HG03354 (cell line): Measurements from ENCODE around the gene RPTOR.

Experiments used
- ATAC-seq: cut with Tn5 transposase; IDR thresholded peaks from one replicate; pipeline ENCODE4 v1.9.1; 2021; ENCODE audit warnings: mild to moderate bottlenecking; ENCODE audit not compliant: unreplicated experiment, poor library complexity, severe bottlenecking

The RPTOR gene

DNA sequence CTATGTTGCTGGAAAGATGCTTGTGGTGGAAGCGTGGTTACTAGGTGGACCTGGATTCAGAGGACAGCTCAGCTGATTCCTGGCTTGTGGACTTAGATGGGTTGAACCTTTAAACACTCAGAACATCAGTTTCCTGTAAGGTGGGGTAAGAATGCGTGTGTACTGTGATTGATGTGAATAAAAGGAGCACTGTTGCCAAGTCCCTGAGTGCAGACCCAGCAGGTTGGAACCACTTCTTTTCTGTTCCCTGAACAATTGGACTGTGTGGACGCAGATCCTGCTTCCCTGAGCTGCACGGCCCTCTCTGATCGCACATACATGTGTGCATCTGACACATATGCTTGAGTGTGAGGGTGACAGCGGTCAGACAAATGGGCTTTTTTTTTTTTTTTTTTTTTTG, 37.5 kb downstream of the RPTOR start:
- no peak for ATAC-seq

DNA sequence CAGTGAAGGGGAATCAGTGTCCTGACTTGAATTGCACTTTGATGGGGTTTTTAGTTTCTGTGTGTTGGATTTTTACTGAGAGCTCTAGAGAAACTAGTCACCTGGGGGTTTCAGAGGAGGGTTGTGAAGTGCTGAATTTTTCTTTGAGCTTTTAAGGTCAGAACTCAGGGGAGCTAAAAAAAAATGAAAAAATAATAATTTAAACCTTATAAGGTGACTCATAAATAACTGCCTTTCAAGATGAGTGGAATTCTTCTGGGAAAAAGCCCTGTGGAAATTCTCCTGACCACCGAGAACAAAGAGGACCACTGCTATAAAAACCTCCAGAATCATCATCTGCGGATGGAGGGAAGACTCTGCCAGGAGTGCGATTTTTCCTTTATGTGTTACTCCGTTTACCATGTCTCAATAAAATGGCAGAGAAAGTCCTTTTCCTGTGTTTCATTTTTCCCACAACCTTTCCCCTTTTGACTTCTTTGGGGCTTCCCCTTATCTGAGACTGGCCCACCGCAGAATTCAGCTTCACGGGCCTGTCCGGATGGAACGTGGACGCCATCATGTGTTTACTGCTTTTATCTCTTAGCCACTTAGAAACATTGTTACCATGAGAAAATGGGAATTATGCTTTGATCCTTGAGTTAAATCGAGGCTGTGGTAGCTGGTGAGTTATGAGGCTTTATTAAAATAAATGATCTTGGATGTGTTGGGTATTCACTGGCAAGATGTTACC, 39.7 kb downstream of the RPTOR start:
- ATAC-seq, result no peak

DNA sequence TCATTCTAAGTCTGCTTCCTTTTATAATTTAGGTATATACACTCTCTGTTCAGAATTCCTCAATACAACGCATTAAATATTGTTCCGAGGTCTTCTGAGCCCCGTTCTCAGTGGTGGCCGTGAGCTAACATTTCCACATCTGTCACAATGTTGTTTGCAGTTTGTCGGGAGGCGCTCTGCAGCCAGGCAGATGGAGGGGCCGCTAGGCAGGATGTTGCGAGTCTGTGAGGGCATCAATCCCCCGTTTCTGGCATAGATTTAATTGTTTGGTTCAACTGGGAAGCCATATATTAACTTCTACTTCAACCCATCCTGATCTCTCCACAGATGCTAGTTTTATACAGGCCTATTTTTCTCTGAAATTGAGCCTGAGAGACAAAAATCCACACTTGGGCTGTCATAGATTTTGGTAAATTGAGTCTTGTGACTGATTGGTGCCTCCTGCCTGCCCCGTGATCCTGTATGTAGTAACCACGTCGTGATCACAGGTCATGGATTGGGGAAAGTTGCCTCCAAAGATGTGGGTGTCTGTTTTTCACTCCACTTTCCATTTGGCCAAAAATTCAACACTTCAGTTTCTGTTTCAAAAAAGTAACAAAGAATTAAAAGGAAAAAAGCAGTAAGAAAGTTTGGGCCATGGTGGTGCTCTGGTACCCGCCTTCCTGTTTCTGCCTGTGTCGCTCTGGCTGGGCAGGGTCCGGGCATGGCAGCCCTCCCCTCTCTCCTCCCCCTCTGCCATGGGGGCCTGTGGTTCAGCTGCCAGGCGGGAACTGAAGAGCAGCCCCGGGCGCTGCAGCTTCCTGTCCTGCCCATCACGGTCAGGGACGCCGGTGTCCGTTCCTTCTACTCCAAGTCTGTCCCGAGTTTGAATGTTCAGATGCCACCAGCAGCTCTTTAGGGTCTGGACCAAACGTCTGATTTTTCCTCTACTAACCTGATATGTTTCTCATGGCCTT, 41.5 kb downstream of the RPTOR start:
- no peak for ATAC-seq

DNA sequence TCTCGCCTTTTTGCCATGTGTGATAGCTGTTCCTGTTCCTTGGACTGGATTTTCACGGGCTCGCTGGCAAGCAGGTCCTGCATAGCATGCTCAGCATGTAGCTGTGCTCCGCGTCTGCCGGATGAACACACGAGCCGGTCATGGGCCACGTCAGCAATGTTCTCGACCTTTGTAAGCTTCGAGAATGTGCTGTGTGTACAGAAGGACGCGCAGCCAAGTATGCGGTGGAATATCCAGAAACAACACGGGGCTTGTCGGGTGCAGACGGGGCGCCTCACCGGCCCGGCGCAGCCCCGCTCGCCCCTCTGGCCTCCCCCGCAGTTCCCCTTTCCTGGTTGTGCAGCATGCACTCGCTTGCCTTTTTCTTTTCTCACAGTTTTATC, 42.2 kb downstream of the RPTOR start:
- ATAC-seq, result no peak

DNA sequence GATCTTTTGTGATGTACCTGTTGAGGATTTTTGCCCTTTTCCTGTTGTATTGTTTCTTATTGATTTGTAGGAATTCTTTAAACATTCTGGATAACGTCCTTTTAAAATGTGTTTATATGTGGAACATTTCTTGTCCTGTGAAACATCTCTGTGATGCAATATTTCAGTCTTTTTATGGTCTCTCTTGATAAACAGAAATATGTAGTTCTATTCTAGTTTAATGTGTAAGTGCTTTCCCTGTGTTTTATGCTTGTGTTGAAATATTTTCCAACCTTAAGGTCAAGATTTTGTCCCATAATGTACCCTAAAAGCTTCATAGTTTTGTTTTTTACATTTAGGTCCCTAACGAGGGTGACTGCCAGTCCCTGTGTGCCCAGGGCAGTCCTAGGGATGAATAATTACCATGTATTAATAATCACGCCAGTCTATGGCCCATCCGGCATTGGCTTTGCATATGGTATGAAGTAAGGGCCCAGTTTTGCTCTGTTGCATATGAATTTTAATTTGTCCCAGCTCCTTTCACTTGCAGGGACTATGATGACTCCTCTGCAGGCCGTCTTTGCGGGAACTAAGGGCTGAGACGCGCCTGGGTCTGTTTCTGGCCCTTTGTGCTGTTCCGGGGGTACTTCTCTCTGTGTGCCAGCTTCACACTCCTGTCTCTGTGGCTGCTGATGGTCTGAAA, 44.2 kb downstream of the RPTOR start:
- no peak for ATAC-seq

DNA sequence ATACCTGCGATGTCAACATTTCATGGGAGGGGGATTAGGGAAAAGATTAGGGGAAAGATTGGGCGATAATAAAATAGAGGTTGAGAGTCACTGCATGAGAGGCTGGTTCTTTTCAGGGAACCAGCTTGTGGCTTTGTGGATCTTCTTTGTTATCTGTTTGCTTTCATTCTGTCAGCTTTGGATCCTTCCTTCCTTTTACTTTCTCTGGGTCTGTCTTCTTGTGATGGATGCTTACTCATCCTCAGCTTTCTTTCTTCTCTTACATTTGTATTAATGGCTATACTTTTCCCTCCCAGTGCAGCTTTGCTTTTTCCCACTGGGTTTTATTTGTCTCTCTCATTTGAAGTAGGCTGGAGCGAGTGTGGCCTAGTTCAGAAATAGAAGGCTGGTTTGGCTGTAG, 47.1 kb downstream of the RPTOR start:
- no peak for ATAC-seq

DNA sequence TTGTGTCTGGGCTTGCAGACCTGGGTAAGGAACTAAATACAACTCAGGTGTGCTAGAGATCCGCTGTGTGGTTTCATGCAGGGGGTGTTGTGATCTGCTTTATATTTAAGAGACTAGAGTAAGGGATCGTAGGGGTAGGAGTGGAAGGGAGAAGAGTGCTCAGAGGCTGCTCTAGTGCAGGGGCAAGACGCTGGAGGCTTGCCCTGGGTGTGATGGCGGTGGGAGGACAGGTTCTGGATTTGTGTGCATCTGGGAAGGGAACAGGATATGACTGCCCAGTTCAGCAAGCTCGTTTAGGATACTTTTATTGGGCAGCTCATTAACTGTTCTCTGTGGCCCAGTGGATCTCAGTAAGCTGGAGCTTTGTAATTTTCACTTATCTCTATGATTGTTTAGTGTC, 47.6 kb downstream of the RPTOR start:
- no peak for ATAC-seq

DNA sequence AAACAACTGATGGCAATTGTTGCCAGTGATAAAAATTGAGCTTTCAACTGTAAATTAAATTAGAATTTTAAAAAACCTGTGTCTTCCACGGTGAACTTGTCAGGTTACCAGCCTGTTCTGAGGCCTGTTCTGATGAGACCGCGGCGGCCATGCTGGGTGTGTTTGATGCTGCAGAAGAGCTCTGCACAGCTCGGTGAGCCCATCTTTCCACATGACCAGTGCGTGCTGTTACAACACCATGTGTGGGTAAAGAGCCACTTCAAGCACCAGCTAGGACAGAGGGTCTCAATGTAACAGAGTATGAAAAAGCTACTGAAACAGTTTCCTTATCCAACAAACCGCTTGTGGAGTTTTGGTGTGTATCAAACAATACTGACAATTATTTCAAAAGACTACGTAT, 48.5 kb downstream of the RPTOR start:
- ATAC-seq, result no peak

DNA sequence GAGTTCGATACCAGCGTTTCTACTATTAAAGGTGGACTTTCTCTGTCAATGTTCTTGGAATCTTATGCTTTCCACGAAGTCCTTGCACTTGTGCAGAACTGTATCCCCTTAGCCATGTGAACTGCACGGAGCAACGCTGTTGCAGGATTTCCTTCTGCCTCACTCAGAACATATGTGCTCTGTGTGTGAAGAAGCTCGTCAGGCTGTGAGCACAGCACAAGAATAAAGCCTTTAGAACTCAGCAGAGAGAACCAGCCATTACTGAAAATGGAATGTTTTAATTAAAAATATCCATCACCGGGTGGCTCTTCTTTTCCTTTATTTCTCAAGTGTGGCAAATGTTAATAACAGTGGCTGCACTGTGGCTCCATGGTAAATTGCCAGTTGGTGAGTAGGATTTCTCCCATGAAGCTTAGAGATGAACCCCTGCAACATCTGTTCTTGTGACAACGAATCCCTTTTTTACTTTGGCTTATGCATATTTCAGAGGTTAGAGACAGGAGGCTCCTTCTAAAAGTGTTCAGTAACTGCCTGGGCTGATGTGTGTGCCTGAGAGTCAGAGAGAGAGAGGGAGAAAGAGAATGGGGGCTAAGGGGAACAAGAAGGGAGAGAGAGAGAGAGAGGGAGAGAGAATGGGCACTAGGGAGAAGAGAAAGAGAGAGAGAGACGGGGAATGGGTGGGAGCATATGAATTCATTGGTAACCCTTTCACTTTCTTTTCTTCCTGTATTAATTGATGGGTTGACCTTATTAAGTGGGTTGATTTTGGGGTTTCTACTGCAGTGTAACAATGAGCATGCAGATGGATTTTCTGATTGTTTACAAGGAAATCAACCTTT, 50.0 kb downstream of the RPTOR start:
- ATAC-seq, result no peak

DNA sequence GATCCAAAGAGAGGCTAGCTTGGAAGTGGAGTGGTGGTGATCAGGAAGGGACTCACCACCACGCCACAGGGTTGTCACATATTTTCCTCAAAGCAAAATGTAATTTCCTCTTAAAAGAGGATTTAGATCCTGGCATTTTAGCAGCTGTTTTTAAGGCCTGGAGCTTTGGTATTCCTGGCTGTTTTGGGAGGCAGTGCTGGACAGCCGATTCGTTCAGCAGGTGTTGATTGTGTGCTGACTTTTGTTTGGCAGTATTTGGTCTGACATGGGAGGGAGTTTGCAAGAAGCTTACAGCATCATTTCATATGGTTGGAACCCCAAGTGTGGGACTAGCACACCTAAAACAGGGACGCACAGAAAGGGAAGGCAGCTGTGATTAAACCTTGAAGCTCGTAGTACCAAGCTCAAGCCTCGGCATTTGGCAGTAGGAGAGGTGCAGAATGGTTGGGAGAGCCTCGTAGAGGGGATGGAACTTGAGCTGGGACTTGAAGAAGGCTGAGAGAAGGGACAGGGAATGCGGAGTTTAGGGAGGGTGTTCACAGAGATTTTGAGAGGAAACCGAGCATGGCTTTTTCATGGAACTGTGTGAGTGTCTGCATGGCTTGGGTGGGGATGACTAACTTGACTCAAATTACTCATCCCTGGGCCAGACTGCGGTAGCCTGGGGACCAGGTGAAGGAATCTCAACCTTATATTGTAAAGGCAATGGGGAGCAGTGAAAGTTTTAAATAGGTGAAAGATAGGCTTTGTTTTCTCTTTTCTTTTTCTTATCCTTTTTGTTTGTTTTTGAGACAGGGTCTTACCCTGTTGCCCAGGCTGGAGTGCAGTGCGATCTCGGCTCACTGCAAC, 52.3 kb downstream of the RPTOR start:
- no peak for ATAC-seq

DNA sequence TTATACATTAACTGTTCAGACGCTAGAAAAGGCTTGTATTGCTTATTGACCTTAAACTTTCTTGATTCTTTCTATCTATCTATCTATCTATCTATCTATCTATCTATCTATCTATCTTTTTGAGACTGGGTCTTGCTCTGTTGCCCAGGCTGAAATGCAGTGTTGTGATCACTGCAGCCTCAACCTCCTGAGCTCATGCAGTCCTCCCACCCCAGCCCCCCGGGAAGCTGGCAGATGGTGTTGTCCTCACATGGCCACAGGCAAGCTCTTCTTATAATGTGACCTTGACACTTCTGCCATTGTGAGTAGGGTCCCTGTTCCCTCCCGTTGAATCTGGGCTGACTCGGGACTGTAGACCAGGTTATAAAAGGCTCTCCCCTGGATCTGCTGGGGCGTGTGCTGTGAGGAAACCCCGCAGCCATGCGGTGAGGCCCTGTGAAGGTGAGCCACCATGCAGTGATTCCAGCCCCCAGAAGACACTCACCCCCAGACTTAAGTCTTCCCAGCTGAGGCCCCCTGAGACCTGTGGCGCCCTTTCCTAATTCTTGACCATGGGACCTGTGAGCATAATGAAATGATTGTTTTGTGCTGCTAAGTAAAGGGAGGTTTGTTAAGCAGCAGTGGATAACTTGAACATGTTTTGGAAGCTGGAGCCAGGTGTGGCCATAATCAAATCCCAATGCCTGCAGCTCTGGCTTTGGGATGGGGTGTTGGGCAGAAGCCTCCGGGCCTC, 54.3 kb downstream of the RPTOR start:
- no peak for ATAC-seq

DNA sequence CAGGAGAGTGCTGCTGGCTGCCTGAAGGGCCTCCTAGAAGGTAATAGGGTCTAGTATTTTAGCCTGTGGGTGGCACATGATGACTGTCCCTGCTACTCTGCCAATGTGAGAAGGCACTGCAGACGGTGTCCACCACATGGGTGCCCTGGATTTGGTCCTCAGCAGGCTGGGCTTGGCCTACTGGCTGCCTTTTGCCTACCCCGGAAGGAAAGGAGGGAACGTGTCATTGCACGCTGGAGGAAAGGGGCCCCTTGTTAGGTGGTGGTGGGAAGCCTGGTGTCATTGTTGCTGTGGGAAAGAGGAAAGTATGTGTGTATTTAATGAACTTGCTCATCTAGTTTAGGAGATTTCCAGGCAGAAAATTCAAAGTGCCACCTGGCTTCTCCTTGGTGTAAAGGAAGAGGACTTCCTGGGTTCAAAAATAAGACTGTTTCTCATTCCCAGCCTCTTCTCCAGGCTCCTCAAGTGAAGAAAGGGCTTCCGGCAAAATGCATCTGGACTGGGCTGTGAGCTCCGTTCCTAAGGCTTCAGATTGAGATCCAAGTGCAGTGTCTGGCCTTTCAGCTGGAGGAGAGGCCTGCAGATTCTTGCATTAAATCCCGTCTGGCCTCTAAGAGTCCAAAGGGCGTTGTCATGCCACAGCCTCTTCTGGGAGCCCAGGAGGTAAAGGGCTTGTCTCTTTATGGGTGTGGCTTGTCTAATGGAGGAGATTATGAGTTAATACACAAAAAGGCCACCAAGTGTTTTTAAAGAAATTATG, 55.1 kb downstream of the RPTOR start:
- ATAC-seq, result no peak

DNA sequence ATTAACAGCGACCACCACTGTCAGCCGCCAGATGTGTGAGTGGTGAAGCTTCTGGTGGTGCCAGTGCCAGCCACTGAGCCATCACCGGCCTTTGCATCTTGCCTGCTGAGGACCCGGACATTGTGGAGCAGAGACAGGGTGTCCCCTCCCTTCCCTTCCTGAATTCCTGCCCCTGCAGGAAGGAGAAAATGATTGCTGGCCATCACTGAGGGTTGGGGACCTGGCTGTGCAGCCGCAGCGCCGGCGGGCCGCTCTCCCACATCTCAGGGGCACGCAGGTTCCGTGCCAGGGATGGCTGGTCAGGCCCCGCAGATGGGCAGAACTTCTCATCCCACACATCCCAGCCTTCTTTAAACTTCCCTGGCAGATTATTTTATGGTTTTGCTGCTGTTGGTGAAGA, 56.5 kb downstream of the RPTOR start:
- no peak for ATAC-seq

DNA sequence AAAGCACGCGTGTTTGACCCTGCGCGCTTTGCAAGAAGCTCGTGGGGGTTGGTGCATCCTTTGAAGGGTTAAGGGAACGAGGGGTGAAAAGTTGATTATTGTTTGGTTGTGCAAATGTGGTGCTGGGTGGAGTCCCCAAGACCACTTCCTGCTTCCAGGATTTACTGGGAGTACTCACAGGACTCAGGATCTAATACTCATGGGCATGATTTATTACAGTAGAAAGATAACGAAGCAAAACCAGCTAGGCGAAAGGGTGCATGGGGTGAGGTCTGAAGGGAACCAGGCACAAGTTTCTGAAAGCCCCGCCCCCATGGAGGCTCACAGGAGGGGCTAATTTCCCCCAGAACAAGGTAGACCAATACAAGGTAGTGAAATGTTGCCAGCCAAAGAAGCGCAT, 58.8 kb downstream of the RPTOR start:
- ATAC-seq, result no peak

DNA sequence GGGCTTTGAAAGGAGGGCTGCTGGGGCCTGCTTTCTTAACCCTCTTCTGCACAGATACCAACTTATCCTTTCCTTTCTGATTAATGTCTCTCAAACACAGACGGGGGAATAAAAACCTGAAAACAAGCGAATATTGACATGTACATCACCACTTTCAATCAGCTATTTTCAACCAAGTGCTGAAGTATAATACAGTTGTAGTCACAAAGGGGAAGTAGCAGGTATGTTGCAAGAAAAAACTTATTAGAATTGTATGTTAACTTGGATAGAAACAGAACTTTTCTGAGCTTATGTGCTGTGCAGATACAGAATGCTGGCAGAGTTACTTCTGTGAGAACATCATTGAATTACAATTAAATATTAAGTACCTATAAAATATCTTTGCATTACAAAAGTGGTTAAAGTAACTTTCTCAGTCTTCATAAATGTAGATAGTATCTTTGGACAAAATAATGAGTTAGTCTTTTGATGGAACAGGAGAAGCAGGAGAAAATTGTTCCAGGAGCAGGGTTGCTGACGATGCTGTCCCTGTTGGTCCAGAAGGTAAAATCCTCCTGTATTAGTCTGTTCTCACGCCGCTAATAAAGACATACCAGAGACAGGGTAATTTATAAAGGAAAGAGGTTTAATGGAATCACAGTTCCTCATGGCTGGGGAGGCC, 59.5 kb downstream of the RPTOR start:
- no peak for ATAC-seq

DNA sequence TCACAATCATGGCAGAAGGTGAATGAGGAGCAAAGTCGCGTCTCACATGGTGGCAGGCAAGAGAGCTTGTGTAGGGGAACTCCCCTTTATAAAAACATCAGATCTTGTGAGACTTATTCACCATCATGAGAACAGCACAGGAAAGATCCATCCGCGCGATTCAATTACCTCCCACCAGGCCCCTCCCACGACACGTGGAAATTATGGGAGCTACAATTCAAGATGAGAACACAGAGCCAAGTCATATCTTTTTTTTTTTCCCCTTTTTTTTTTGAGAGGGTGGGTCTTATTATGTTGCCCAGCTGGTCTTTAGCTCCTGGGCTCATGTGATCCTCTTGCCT, 60.0 kb downstream of the RPTOR start:
- no peak for ATAC-seq
